Left colon (tissue), 2 donors: ENCODE data around the gene ARHGEF38. TPM values are rescaled to one million over a fixed set of nuclear protein-coding genes. Genes with fewer than 3 reads are reported as not detected.
"Not testable (repeated sequence)": the region's sequence is repeated elsewhere in the genome, so short reads cannot be mapped to it uniquely, and the experiment has no call there.

Source experiments
- ATAC-seq: fragments of 200-7000 bp; cut with Tn5 transposase; one replicate; pipeline ENCODE4 v1.9.1; 2020; ENCODE audit warnings: mild to moderate bottlenecking, moderate library complexity
- DNase-seq, 2 donors: peaks; one replicate each; pipeline ENCODE4 v3.0.0-alpha.2; 2020
- intact Hi-C, 2 donors: fragments of 100-400 bp; cut with DNase I in 1 of 2; cut with micrococcal nuclease in 1 of 2; formaldehyde crosslinking; loops; one replicate each; pipeline versions ENCODE4 v1.11.2 to v1.14.0; 2022; cut with DNase I, micrococcal nuclease
- total RNA-seq, 2 donors: library from RNA; stranded (reverse); fragmentation: NEBNext Ultra II Directional; extraction: Animal tissue kit (Norgen Biotek cat#: 25700); gene quantifications; one replicate each; pipeline ENCODE4 v1.2.1, GENCODE V29; 2021
- donor health status: DM: no; HTN: no; CAD: no.
- donor health status: DM: yes; HTN: yes; CAD: no.

The ARHGEF38 gene
- total RNA-seq, 2 donors from 2014 or later: 11.6 to 23.7 TPM

DNA sequence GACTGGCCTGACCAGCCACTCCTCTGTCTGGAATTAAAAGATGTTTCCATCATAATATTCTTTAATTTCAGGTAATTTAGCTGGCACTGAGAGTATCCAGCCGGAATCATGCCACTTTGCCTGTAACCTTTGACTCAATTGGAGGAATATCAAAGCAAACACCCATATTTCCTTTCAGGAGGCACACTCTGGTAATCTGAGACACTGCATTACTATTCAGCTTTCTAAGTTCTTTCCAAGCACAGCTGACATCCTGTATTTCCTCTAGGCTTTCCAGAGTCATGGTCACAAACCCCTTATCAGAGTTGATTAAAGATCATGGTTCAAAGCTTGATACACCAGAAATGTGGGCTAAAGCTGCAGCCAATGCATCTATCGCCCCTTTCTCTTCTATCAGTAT lies 126.8 kb downstream of the ARHGEF38 start:
- intact Hi-C loops: no loop called here
- DNase-seq: no peak
- ATAC-seq: peak; percentile 79

DNA sequence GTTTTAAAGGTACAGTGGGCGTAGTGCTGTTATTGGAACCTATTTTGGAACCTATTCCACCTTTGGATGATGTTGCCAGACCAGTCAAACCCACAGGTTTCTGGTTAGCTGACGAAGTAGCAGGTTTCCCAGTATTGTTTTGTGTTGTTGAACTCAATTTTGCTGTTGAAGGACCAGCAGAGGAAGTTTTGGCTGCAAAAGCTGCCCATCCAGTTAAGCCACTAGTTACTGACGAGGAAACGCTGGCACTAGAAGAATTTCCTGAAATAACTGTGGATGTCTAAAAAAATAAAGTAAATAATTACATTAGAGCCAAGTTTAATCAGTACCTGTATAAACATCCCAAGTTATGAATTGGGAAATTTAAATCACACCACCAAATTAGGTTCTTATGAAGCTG lies 130.6 kb downstream of the ARHGEF38 start:
- DNase-seq: peak; percentile 61 to 66
- peak; percentile 52 for ATAC-seq
- intact Hi-C loops: no loop called here

DNA sequence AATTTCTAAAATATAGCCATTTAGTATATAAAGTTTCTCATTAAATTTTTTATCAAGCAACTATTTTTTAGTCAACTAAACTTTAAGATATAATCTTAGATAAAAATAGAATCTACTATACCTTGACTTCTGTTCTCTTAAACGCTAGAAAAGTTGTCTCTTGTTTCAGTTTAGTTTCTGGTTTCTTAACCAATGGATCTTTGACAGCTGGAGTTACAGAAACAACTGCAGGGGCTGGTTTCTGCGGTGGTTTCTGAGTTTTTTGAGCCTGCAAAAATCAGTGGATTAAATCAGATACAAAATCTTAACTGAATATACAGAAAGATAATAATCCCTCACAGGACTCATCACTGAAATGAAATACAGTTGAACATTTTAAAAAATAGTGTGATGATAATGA lies 134.2 kb downstream of the ARHGEF38 start:
- intact Hi-C loops: no loop called here
- ATAC-seq (no peak), DNase-seq (no peak)

DNA sequence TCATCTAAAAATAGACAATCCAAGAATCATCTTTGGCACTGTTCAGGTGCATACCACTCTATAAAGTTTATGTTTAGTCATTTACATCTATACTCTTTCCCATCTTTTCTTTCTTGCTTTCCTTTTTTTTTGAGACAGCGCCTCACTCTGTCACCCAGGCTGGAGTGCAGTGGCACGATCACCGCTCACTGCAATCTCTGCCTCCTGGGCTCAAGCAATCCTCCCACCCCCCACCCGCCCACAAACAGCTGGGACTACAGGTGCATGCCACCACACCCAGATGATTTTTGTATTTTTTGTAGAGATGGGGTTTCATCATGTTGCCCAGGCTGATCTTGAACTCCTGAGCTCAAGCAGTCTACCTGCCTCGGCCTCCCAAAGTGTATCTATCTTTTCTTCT lies 142.4 kb downstream of the ARHGEF38 start:
- ATAC-seq, DNase-seq, intact Hi-C loops: not testable (repeated sequence)

DNA sequence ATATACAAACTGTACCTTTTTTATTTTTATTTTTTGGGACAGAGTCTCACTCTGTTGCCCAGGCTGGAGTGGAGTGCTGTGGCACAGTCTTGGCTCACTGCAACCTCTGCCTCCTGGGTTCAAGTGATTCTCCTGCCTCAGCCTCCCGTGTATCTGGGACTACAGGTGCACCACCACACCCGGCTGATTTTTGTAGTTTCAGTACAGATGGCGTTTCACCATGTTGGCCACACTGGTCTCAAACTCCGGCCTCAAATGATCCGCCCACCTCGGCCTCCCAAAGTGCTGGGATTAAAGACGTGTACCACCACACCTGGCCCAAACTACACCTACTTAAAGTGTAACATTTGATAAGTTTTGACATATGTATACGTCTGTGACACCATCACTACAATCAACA lies 143.4 kb downstream of the ARHGEF38 start:
- DNase-seq, intact Hi-C loops, ATAC-seq: not testable (repeated sequence)

DNA sequence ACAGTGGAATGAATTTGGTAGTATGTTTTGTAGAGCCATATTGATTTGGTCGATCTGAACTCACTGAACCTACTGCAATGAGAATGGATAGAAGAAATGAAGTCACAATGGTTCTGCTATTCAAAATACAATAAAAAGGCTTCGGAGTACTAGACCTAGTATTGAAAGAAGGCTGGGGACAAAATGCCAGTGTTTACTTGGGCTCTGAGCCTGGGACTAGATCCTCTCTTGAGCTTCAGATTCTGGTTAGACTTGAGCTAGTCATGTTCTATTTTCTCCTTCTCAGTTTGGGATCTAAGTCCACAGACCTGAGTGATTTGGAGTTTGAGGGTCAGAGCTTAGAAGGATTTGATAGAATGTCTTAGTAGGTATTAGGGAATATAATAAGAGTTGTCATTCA lies 146.2 kb downstream of the ARHGEF38 start:
- DNase-seq (no peak), ATAC-seq (no peak)
- intact Hi-C loops: no loop called here

DNA sequence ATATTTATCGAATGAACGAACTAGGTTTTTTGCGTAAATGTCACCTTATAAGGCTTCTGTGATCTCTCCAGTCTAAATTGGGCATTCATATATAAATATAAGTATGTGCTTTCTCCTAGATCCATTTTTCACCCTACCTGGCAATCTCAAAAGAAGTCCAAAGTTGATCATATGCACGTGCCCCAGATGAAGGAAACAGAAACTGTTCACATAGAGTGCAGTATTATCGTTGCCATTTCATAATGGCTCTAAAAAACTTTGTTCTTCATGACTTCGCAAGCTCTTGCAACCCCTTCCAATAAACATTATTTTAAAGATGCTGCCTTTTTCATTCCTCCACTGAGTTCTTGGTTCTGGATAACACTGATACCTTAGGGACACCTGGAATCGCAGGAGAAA lies 155.4 kb downstream of the ARHGEF38 start:
- DNase-seq (no peak), ATAC-seq (peak; percentile 51)
- intact Hi-C loops: no loop called here

DNA sequence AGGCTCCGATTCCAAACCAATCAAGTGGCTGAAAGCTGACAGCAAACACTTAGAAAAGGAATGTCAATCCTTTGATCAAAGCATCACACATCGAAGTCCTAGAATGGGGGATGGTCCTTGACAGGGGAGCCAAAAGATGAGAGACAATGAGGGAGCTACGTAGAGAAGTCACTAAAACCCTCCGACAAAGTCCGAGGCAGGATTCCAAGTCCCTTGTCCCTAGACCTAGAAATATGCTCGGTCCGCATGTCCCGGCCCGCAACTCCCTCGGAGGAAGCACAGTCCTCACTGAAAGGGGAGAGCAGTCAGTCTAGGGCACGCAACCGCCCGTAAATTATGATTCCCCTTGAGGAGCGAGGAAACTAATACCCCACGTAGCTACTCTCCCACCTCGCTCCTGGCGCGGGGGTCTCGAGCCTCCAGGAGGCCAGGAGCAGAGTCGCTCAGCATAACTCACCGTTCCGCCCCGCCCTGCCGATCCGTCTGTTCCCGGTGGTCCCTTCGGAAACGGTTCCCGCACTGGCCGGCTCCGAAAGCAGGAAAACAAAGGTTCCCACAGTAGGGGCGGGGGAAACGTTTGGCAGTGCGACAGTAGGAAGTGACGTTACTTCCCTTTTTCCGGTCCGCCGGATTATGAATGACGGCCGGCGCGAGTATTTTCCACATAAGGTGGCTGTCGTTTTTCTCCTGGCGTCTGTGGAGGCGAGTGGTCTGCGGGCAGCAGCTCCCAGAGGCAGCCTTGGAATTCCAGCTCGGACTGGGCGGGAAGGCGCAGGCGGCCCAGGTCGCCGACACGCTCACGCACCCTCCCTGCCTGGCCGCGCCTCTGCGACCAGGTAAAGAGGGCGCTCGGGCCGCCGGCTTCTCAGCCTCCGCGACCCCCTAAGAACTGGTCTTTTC lies 156.0 kb downstream of the ARHGEF38 start, which contains the start of the genes GSTCD and INTS12:
Gene GSTCD, plus strand, starts transcription at position 604 of the 900 bp plus-strand sequence. CDS start 8,830 bp downstream, outside the sequence.
Gene INTS12, minus strand, starts transcription at position 509 of the 900 bp plus-strand sequence. CDS start 8,684 bp downstream, outside the sequence.
- ATAC-seq: peak; percentile 98
- intact Hi-C loops: no loop called here

DNA sequence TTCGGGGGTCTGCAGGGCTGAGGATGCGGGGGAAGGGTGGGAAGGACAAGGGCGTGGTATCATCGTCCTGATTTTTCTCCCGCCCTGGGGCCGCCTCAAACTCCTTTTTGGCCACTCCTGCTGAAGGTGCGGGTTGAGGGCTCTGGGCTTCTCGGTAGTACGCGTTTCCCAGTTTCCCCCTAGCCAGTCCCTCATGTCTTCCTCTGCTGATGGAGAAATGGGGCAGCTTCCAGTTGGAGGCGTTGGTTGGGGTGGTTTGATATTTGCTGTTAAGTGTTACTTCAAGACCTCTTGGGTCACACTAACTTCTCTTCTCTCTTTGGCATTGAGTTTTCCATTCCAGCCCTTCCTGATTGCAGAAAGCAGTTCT lies 156.6 kb downstream of the ARHGEF38 start:
- ATAC-seq (peak; percentile 41), DNase-seq (no peak)
- intact Hi-C loops: no loop called here

More for the DNA sequence above, 156.0 kb downstream of the ARHGEF38 start, which contains the start of the genes GSTCD and INTS12:
- peak; percentile 91 to 93 for DNase-seq

DNA sequence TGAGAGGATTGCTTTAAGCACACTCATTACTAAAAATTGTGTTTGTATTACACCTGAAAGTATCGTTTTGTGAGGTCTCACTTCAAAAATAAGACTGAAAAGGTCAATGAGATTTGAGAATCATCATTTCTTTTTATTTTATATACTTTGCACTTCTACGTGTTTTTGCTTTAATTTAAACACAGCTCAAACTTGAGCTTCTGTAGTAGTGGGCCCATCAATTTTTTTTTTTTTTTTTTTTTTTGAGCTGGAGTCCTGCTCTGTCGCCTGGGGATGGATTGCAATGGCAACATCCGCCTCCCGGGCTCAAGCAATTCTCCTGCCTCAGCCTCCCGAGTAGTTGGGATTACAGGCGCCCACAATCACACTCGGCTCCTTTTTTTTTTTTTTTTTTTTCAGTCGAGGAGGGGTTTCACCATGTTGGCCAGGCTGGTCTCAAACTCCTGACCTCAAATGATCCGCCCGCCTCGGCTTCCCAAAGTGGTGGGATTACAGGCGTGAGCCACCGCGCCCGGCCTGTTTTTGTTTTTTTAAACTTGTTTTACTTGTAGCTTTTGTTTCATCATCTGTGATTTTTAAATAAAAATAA lies 157.7 kb downstream of the ARHGEF38 start:
- ATAC-seq (no peak), DNase-seq (no peak)
- intact Hi-C loops: no loop called here

DNA sequence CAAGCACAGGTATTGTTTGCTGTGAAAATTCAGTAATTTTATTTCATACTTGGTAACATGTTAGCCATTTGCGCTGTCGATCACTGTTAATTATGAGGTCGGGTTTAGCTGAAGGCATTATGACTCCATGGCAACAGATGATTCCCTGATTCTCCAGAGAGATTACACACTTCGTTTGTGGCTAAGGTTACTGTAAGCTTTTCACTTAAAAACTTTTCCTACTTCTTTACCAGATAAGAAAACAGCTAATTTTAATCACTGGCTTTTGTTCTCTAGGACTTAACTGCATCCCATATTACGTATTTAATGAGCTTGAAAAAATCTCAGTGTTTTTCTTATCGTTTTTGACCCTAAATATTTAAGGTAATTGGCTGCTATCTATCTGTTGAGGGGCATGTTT lies 158.3 kb downstream of the ARHGEF38 start:
- ATAC-seq (no peak), DNase-seq (no peak)
- intact Hi-C loops: no loop called here

DNA sequence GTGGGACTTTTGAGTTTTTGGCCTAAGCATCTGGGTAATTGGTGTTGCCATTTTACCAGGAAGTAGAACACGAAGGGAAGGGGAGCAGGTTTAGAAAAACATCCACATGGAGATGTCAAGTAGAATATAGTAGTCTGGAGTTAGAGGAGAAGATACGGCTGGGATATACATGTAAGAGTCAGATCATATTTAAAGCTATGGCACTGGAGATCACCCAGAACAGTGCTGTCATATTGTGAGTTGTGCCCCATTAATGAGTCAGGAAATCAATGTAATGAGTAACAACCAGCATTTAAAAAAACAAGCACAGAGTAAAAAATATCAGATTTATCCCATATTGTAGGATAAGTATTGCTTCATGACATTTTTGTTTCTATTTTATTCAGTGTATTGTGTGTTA lies 160.3 kb downstream of the ARHGEF38 start:
- DNase-seq: no peak
- intact Hi-C loops: no loop called here
- no peak for ATAC-seq

DNA sequence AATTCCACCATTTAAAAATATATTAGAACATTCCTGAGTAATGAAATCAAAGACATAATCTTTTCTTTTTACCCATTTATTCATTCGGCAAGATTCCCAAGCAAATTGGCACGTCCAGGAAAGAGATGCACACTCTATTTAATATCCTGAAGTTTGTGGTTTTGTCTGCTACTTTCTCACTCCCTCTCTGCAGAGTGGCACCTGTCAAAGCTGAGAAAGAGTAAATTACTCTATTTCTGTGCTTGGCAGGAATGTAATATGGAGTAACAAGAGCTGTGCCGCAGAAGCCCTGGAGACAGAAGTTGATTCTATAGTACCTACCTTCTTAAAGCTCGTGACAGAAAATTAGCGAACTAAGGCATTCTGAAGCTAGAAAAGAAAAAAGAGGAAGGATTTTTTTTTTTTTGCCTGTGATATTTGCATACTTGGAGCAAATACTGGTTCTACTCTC lies 161.7 kb downstream of the ARHGEF38 start:
- no peak for DNase-seq
- intact Hi-C loops: no loop called here
- ATAC-seq: no peak

DNA sequence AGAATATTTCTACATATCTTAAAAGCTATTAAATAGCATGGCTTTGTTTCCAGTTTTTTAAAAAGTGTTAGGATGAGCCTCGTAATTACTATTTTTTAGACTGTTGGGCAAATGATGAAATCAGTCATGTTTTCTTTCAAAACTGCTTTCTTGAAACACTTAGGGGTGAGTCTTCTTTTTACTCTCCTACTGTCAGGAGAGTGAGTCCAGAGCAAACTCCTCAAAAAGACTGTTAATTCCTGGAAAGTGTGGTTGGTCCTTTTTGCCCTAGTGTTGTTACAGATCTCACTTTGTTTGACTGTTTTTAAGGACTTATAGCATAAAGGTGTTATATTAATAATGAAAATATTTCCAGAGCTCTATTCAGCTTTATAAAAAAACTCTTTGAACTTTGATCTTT lies 162.5 kb downstream of the ARHGEF38 start:
- DNase-seq: no peak
- intact Hi-C loops: no loop called here
- no peak for ATAC-seq

DNA sequence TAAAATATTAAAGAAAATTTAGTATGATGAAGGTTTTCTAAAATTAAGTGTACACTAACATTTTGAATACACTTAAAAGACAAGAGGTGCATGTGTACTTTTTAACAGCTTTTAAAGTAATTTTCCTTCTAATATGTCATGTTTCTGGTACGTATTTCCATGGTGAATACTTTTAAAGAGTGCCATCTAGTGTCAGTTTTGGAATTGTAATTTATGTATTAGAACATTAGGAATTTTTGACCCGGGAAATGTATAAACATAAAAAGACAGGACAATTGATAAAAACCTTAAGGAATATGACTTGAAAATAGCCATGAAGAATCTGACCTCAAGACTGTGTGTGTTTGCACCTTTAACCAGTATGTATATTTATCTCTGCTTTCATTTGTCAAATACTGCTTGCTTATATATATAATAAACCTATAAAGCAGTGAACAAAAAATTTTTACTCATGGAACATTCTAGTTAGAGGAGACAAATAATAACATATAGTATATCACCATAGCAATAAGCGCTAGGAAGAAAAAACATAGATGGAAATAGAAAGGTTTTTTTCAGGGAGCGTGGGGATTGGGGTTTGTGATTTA lies 163.4 kb downstream of the ARHGEF38 start:
- no peak for ATAC-seq
- no peak for DNase-seq

DNA sequence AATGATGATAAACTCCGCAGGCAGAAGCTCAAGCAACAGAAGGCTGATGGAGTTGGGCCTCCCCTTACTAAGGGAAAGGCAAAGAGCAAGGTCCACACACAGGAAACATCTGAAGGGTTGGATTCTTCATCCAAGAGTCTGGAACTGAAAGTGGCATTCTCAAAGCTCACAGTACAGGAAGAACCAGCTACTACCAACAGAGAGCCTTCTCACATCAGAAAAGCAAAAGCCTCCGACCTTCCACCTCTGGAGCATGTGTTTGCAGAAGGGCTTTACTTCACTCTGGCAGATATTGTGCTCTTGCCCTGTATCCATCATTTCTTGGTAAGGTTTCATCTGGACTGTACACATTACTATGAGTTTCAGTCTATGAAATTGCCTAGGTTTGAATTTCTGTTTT lies 166.8 kb downstream of the ARHGEF38 start:
- ATAC-seq: no peak
- intact Hi-C loops: no loop called here
- no peak for DNase-seq

More for the DNA sequence above, 163.4 kb downstream of the ARHGEF38 start:
- intact Hi-C loops: no loop called here

DNA sequence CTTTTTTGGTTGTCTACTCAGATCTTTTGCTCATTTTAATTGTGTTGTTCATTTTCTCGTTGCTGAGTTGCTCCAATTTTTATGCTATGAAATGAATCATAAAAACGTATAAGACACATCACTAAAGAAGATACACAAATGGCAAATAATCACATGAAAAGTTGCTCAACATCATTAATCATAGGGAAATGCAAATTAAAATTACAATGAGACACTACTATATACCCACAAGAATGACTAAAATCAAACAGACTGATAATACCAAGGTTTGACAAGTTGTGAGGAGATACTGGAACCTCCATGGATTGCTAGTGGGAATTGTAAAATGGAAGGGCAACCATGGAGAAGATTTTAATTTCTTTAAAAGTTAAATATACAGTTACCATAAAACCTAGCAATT lies 173.2 kb downstream of the ARHGEF38 start:
- ATAC-seq: no peak
- intact Hi-C loops: no loop called here

DNA sequence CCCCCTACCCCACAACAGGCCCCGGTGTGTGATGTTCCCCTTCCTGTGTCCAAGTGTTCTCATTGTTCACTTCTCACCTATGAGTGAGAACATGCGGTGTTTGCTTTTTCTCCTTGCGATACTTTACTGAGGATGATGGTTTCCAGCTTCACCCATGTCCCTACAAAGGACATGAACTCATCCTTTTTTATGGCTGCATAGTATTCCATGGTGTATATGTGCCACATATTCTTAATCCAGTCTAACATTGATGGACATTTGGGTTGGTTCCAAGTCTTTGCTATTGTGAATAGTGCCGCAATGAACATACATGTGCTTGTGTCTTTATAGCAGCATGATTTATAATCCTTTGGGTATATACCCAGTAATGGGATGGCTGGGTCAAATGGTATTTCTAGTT lies 177.5 kb downstream of the ARHGEF38 start:
- intact Hi-C loops, ATAC-seq, DNase-seq: not testable (repeated sequence)

More for the DNA sequence above, 173.2 kb downstream of the ARHGEF38 start:
- DNase-seq: no peak
